Epithelial cell of esophagus (primary cell): ENCODE data around the gene C9.

Experiments
- DNase-seq: peaks from one replicate; pipeline ENCODE4 v3.0.0; 2010; ENCODE audit warnings: low read depth
- H3K4me3 ChIP-seq: 2 replicates; pipeline ENCODE4 v1.5.1; 2011; ENCODE audit warnings: mild to moderate bottlenecking, low read length, control low read depth
- CTCF ChIP-seq: IDR thresholded peaks from 2 replicates; pipeline ENCODE4 v1.5.1; 2011; ENCODE audit warnings: low read depth, mild to moderate bottlenecking, low read length, control low read depth, inconsistent platforms; ENCODE audit not compliant: insufficient read depth; ENCODE audit errors: missing control alignments

Gene C9

GRCh38 chr5:39361306-39361705, 3.0 kb downstream of the C9 start:
- H3K4me3 ChIP-seq: no peak overlapping the region
- DNase-seq: peak; percentile 38
- no peak for TF ChIP-seq CTCF

GRCh38 chr5:39360471-39361111, 3.7 kb downstream of the C9 start:
- no peak overlapping the region for H3K4me3 ChIP-seq
- no peak for TF ChIP-seq CTCF
- peak; percentile 92 for DNase-seq

GRCh38 chr5:39356263-39356662, 8.0 kb downstream of the C9 start:
- peak; percentile 58 for DNase-seq
- no peak for TF ChIP-seq CTCF
- no peak overlapping the region for H3K4me3 ChIP-seq

GRCh38 chr5:39355324-39355723, 9.0 kb downstream of the C9 start:
- DNase-seq: peak; percentile 24

GRCh38 chr5:39353717-39354399, 10.4 kb downstream of the C9 start:
- DNase-seq: peak; percentile 45
- no peak overlapping the region for H3K4me3 ChIP-seq
- TF ChIP-seq CTCF: no peak

More at GRCh38 chr5:39355324-39355723, 9.0 kb downstream of the C9 start:
- H3K4me3 ChIP-seq: no peak overlapping the region
- no peak for TF ChIP-seq CTCF

- TF ChIP-seq CTCF: no peak
- DNase-seq: no peak
- no peak overlapping the region for H3K4me3 ChIP-seq
Observed at GRCh38 chr5:39352951-39353350, 11.3 kb downstream of the C9 start.

- no peak for DNase-seq
- no peak for TF ChIP-seq CTCF
- H3K4me3 ChIP-seq: no peak overlapping the region
Observed at GRCh38 chr5:39352170-39352569, 12.1 kb downstream of the C9 start.
